Testis (tissue), 2 donors: ENCODE results near the gene RBM20.

Source experiments
- CTCF ChIP-seq, 3 experiments: fragments of 450-650 bp in 2 of 3; fragments of 200-600 bp in 1 of 3; sonication (generic) in 1 of 3; IDR thresholded peaks; one replicate each; pipeline ENCODE4 v1.5.1; 2016 to 2019; ENCODE audit warnings: antibody characterized with exemption in 3 of 3, mild to moderate bottlenecking in 2 of 3, moderate library complexity in 1 of 3
- POLR2A ChIP-seq: fragments of 450-650 bp; IDR thresholded peaks from one replicate; pipeline ENCODE4 v1.6.1; 2017; ENCODE audit warnings: antibody characterized with exemption, mild to moderate bottlenecking, moderate library complexity

GRCh38 chr10:110620398-110620719 is 23.8 kb upstream of the RBM20 start:
- TF ChIP-seq CTCF (IDR thresholded peaks at IDR 0.05): no peak
- TF ChIP-seq POLR2A: no peak
